Bronchial epithelial cell (primary cell): ENCODE measurements around the gene CRHR2. TPM values are rescaled to one million over a fixed set of nuclear protein-coding genes. Genes with fewer than 3 reads are reported as not detected.

ENCODE experiments used
- DNase-seq: peaks from one replicate; pipeline ENCODE4 v3.0.0-alpha.2; 2010; ENCODE audit warnings: low read depth
- FAIRE-seq: peaks from 2 replicates; lab custom pipeline; 2011; peaks lifted over from hg19 to GRCh38; lab: Jason Lieb, UNC
- H3K27me3 ChIP-seq: 2 replicates; pipeline ENCODE4 v1.5.1; 2011; ENCODE audit warnings: low read length; ENCODE audit not compliant: control insufficient read depth, insufficient read depth
- H3K36me3 ChIP-seq: 2 replicates; pipeline ENCODE4 v1.5.1; 2011; ENCODE audit warnings: low read length; ENCODE audit not compliant: control insufficient read depth, insufficient read depth
- H3K4me3 ChIP-seq: 2 replicates; pipeline ENCODE4 v1.5.1; 2011; ENCODE audit warnings: mild to moderate bottlenecking, low read depth, low read length, control low read depth
- CTCF ChIP-seq: IDR thresholded peaks from 2 replicates; pipeline ENCODE4 v1.5.1; 2011; ENCODE audit warnings: mild to moderate bottlenecking, moderate library complexity, low read length, control low read depth, inconsistent platforms; ENCODE audit not compliant: insufficient read depth, severe bottlenecking
- total RNA-seq: library from RNA; depleted of rRNA; stranded (reverse); fragments of >200 nt; gene quantifications from 2 replicates; pipeline ENCODE4 v1.2.1, GENCODE V29; 2014

CRHR2 gene
- total RNA-seq, 1 donor from 2014 or later = not detected

- peaks cover 3% of the 10 kb centered on the region for H3K27me3 ChIP-seq
- no peak for FAIRE-seq
- no peak for TF ChIP-seq CTCF
- DNase-seq = no peak
- no peak overlapping the region for H3K4me3 ChIP-seq
- no peaks in the 10 kb centered on the region for H3K36me3 ChIP-seq
These were observed 12.0 kb upstream of the CRHR2 start for GRCh38 chr7:30694218-30694745.

- H3K4me3 ChIP-seq = no peak overlapping the region
- H3K36me3 ChIP-seq = no peaks in the 10 kb centered on the region
- DNase-seq = no peak
- H3K27me3 ChIP-seq = peaks cover 3% of the 10 kb centered on the region
- no peak for TF ChIP-seq CTCF
- no peak for FAIRE-seq
These were observed 10.6 kb upstream of the CRHR2 start for GRCh38 chr7:30692882-30693281.

GRCh38 chr7:30692438-30692837 is 10.2 kb upstream of the CRHR2 start:
- peaks cover 3% of the 10 kb centered on the region for H3K27me3 ChIP-seq
- no peak for DNase-seq
- FAIRE-seq = no peak
- H3K4me3 ChIP-seq = no peak overlapping the region
- no peaks in the 10 kb centered on the region for H3K36me3 ChIP-seq
- TF ChIP-seq CTCF = no peak

DNA sequence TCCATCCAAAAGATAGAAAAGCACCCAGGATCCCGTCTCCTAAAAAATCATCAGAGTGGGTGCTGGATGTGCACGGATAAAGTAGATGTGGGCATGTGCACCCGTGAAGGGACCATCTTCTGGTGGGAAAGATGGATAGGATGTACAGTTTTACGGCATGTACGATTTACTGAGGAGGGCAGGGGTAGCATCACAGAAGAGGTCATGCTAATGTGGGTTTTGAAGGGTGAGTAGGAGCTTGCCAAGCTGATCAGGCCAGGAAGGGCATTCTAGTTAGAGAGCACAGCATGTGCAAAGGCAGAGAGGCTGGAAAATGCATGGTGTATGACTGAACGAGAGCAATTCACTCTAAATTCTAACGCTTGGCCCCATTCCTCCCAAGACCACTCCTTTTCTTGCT is 7.8 kb upstream of the CRHR2 start:
- H3K36me3 ChIP-seq = no peaks in the 10 kb centered on the region
- FAIRE-seq (peak; percentile 93), DNase-seq (no peak)
- H3K27me3 ChIP-seq = peaks cover 3% of the 10 kb centered on the region
- H3K4me3 ChIP-seq = no peak overlapping the region
- no peak for TF ChIP-seq CTCF

- Histone ChIP-seq H3K36me3 (no peaks in the 10 kb centered on the region), H3K4me3 (no peak overlapping the region), H3K27me3 (peaks cover 6% of the 10 kb centered on the region)
- no peak for TF ChIP-seq CTCF
- DNase-seq = no peak
- no peak for FAIRE-seq
These were observed 6.5 kb upstream of the CRHR2 start for GRCh38 chr7:30688718-30689221.

DNA sequence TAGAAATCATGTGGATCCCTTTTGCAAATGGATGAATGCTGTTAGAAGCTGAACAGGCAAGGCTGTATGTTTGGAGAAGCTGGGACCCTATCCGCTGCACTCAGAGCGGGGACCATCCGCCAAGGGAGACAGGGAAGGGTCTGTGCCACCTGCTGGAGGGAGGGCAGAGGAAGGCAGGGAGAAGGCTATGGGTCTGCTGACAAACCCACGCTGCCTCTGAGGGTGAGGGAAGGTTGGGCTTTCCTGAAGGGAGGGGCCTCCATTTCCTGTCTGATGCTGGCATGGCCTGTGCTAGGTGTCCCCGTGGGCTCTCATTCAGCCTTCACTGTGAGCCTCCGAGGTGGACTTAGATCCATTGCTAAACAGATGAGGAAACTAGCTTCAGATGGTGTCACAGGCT is 5.3 kb upstream of the CRHR2 start:
- Histone ChIP-seq H3K4me3 (no peak overlapping the region), H3K27me3 (peaks cover 15% of the 10 kb centered on the region), H3K36me3 (no peaks in the 10 kb centered on the region)
- FAIRE-seq (no peak), DNase-seq (no peak)
- no peak for TF ChIP-seq CTCF
